SK-N-MC (cell line): ENCODE results near the gene DISC1.

Source experiments
- EZH2 ChIP-seq: fragments of 200-600 bp; sonication (generic); IDR thresholded peaks from one replicate; pipeline ENCODE4 v1.6.1; 2017; ENCODE audit warnings: antibody characterized with exemption
- POLR2AphosphoS5 ChIP-seq: IDR thresholded peaks from 2 replicates; pipeline ENCODE4 v1.6.1; 2012; ENCODE audit warnings: mild to moderate bottlenecking, low read depth, low read length, borderline replicate concordance

GRCh38 chr1:232040260-232040659 lies 413.7 kb downstream of the DISC1 start:
- no peak for TF ChIP-seq POLR2AphosphoS5
- TF ChIP-seq EZH2 = no peak
